Measurements from ENCODE around the gene RILPL2.
A peak's percentile ranks its signal among the peaks of the same experiment; 100 is the strongest.
"Not testable (repeated sequence)": the region's sequence is repeated elsewhere in the genome, so short reads cannot be mapped to it uniquely, and the experiment has no call there.

The RILPL2 gene

GRCh38 chr12:123384318-123384993, 52.0 kb downstream of the RILPL2 start:
- no peak for TF ChIP-seq CTCF (IDR thresholded peaks at IDR 0.05)
- DNase-seq (ENCODE audit: low spot score): peak; percentile 78

GRCh38 chr12:123382684-123383083, 53.8 kb downstream of the RILPL2 start:
- no peak overlapping the region for H3K27ac ChIP-seq
- no peak overlapping the region for H3K4me3 ChIP-seq
- DNase-seq (ENCODE audit: low spot score): no peak

More at GRCh38 chr12:123384318-123384993, 52.0 kb downstream of the RILPL2 start:
- peak overlapping the region; percentile 95 for H3K4me3 ChIP-seq
- peak overlapping the region; percentile 60 to 90 for H3K27ac ChIP-seq

GRCh38 chr12:123379391-123379790, 57.1 kb downstream of the RILPL2 start:
- DNase-seq (ENCODE audit: low spot score): no peak
- Histone ChIP-seq H3K4me3 (no peak overlapping the region), H3K27ac (no peak overlapping the region)
- no peak for TF ChIP-seq CTCF (IDR thresholded peaks at IDR 0.05)

More at GRCh38 chr12:123382684-123383083, 53.8 kb downstream of the RILPL2 start:
- TF ChIP-seq CTCF (IDR thresholded peaks at IDR 0.05): no peak

- H3K4me3 ChIP-seq; H3K27ac ChIP-seq; DNase-seq (ENCODE audit: low spot score): not testable (repeated sequence)
Measured at GRCh38 chr12:123372415-123372814, 64.1 kb downstream of the RILPL2 start.

- H3K27ac ChIP-seq; H3K4me3 ChIP-seq; DNase-seq (ENCODE audit: low spot score): not testable (repeated sequence)
Measured at GRCh38 chr12:123371667-123372368, 64.7 kb downstream of the RILPL2 start.

- H3K27ac ChIP-seq: no peak overlapping the region
- no peak overlapping the region for H3K4me3 ChIP-seq
- no peak for DNase-seq (ENCODE audit: low spot score)
- no peak for TF ChIP-seq CTCF (IDR thresholded peaks at IDR 0.05)
Measured at GRCh38 chr12:123369229-123369628, 67.3 kb downstream of the RILPL2 start.

GRCh38 chr12:123368431-123368830, 68.1 kb downstream of the RILPL2 start:
- not testable (repeated sequence) for DNase-seq (ENCODE audit: low spot score); H3K4me3 ChIP-seq; H3K27ac ChIP-seq

- TF ChIP-seq CTCF (IDR thresholded peaks at IDR 0.05): no peak
- H3K27ac ChIP-seq: no peak overlapping the region
- no peak overlapping the region for H3K4me3 ChIP-seq
- DNase-seq (ENCODE audit: low spot score): no peak
Measured at GRCh38 chr12:123367511-123367910, 69.0 kb downstream of the RILPL2 start.

All from coronary artery (tissue), 2 donors.